ENCODE results near the gene ELAVL1.

Gene ELAVL1

GRCh38 chr19:7908742-7909461 is 96.5 kb downstream of the ELAVL1 start:
- DNase-seq = no peak

All from suppressor macrophage treated with lipopolysaccharide for 4 hours (primary cell).